CD4-positive, alpha-beta memory T cell (primary cell): Measurements from ENCODE around the gene ADGRL2. TPM values are rescaled to one million over a fixed set of nuclear protein-coding genes. Genes with fewer than 3 reads are reported as not detected.

Experiments used
- CTCF ChIA-PET: fragments of 350-600 bp; sonication (Branson Sonifier 250); formaldehyde crosslinking; loops from one replicate; lab custom pipeline; 2021; ENCODE audit warnings: inconsistent platforms; ENCODE audit not compliant: partially characterized antibody; lab: Charles Lee
- POLR2A ChIA-PET: fragments of 350-600 bp; sonication (Branson Sonifier 250); formaldehyde crosslinking; loops from one replicate; lab custom pipeline; 2021; ENCODE audit not compliant: partially characterized antibody; lab: Charles Lee
- DNase-seq, 5 donors: peaks; one replicate each; pipeline versions ENCODE4 v3.0.0 to v3.0.0-alpha.2; 2020 to 2022; ENCODE audit warnings: mixed read lengths in 1 of 5
- H3K27ac ChIP-seq: one replicate; pipeline ENCODE4 v1.7.0; 2013; ENCODE audit warnings: low read depth, low read length
- H3K27me3 ChIP-seq: 2 replicates; pipeline ENCODE4 v1.7.0; 2013; ENCODE audit warnings: mild to moderate bottlenecking, low read length, moderate library complexity; ENCODE audit not compliant: insufficient read depth
- H3K36me3 ChIP-seq: 2 replicates; pipeline ENCODE4 v1.7.0; 2013; ENCODE audit warnings: mild to moderate bottlenecking, low read length, moderate library complexity; ENCODE audit not compliant: insufficient read depth
- H3K4me1 ChIP-seq: 2 replicates; pipeline ENCODE4 v1.7.0; 2013; ENCODE audit warnings: mild to moderate bottlenecking, low read length, moderate library complexity; ENCODE audit not compliant: insufficient read depth
- H3K4me3 ChIP-seq, 2 donors: one replicate each; pipeline ENCODE4 v1.7.0; 2013; ENCODE audit warnings: low read length in 2 of 2, mild to moderate bottlenecking in 1 of 2
- H3K9me3 ChIP-seq, 2 donors: one replicate each; pipeline ENCODE4 v1.7.0; 2013; ENCODE audit warnings: low read length in 2 of 2, control low read depth in 1 of 2; ENCODE audit not compliant: control insufficient read depth in 1 of 2
- H3K27ac Mint-ChIP-seq, 7 donors: one replicate each; pipeline ENCODE4 v1.8.0; 2020 to 2021; ENCODE audit warnings: mixed read lengths in 7 of 7, mild to moderate bottlenecking in 6 of 7, inconsistent platforms in 3 of 7, moderate library complexity in 3 of 7
- H3K27me3 Mint-ChIP-seq, 2 donors: one replicate each; pipeline ENCODE4 v1.8.0; 2020 to 2021; ENCODE audit warnings: mixed read lengths in 2 of 2
- H3K36me3 Mint-ChIP-seq, 2 donors: one replicate each; pipeline ENCODE4 v1.8.0; 2020 to 2021; ENCODE audit warnings: mixed read lengths in 2 of 2, inconsistent platforms in 1 of 2, mild to moderate bottlenecking in 1 of 2
- H3K4me1 Mint-ChIP-seq, 4 donors: one replicate each; pipeline ENCODE4 v1.8.0; 2020 to 2021; ENCODE audit warnings: mixed read lengths in 4 of 4, mild to moderate bottlenecking in 1 of 4
- H3K4me3 Mint-ChIP-seq, 8 donors: one replicate each; pipeline ENCODE4 v1.8.0; 2020 to 2021; ENCODE audit warnings: mixed read lengths in 8 of 8, mild to moderate bottlenecking in 7 of 8, moderate library complexity in 6 of 8, inconsistent platforms in 3 of 8
- H3K9me3 Mint-ChIP-seq, 8 donors: one replicate each; pipeline ENCODE4 v1.8.0; 2020 to 2021; ENCODE audit warnings: mixed read lengths in 8 of 8, mild to moderate bottlenecking in 5 of 8, inconsistent platforms in 3 of 8, moderate library complexity in 1 of 8
- intact Hi-C: fragments of 100-400 bp; cut with micrococcal nuclease; formaldehyde crosslinking; loops from one replicate; pipeline ENCODE4 v1.15.1; 2023
- polyA plus RNA-seq, 2 donors: library from polyadenylated mRNA; unstranded; fragments of 300-500 nt; fragmentation: Illumina TruSeq; gene quantifications; one replicate each; pipeline ENCODE4 v1.2.3, GENCODE V29; 2021
- total RNA-seq, 2 experiments: library from RNA; stranded (reverse); gene quantifications; one replicate each; pipeline ENCODE4 v1.2.3, GENCODE V29; 2021

Gene ADGRL2
- total and polyA plus RNA-seq, 4 experiments from 2014 or later = not detected

DNA sequence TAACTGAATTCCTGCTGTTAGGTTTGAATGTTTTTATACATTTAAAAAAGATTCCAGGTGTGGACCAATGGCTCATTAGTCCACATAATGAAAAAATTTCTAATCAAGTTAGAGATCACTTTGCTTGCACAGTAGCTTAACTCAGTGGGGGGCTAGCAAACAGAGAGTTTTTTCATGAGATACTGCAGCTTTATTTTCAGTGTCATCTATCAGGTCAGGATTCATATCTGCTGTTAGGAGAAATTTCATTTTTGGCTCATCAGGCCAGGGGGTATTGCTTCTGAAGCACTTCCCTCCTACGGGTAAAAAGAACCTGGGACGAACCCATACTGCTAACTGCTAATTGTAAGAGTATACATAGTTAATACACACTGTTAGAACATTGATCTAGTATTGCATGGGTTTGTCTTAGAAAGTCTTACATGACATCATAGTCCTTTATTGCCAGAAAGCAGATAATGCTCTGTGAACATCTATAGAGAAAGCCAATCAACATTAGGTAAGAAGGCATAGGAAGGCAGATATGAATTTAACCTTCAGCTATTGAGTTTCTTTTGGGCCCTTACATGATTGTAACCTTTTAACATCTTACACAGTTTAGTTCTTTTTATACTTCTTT is 38.0 kb downstream of the ADGRL2 start:
- ChIA-PET CTCF (no interaction called here), POLR2A (no interaction called here)
- Mint-ChIP-seq H3K9me3 (peaks cover 0 to 10% (median 3%) of the 10 kb centered on the region in 8 donors), H3K36me3 (no peaks in the 10 kb centered on the region), H3K4me1 (peaks cover 0 to 1% (median 0%) of the 10 kb centered on the region in 4 donors), H3K27ac (no peak overlapping the region), H3K27me3 (no peaks in the 10 kb centered on the region), H3K4me3 (no peak overlapping the region)
- Histone ChIP-seq H3K36me3 (no peaks in the 10 kb centered on the region), H3K27me3 (no peaks in the 10 kb centered on the region), H3K4me1 (no peaks in the 10 kb centered on the region), H3K27ac (no peak overlapping the region), H3K4me3 (no peak overlapping the region), H3K9me3 (no peaks in the 10 kb centered on the region)
- no peak for DNase-seq
- intact Hi-C loops = no loop called here

DNA sequence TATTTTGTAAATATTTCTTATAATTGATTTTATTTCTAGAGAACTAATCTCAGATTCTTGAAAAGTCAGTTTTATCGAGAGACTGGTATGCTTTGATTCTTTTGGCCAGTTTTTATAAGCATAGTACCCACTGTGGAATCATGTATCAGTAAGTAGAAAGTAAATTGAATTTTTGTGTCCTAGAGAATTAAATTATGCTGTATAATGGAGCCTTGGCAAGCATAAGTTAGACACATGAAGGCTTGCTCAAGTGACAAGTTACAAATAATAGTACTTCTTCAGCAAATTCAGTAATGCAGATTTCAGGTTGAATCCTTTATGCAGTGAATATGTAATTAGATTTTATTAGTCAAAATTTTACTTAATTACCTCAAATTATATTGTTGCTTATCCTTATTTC is 40.1 kb downstream of the ADGRL2 start:
- Histone ChIP-seq H3K27me3 (no peaks in the 10 kb centered on the region), H3K9me3 (no peaks in the 10 kb centered on the region), H3K27ac (no peak overlapping the region), H3K4me1 (no peaks in the 10 kb centered on the region), H3K36me3 (no peaks in the 10 kb centered on the region), H3K4me3 (no peak overlapping the region)
- POLR2A ChIA-PET = no interaction called here
- CTCF ChIA-PET = no interaction called here
- peaks cover 0 to 1% (median 0%) of the 10 kb centered on the region in 4 donors for H3K4me1 Mint-ChIP-seq
- no peak for DNase-seq
- no peaks in the 10 kb centered on the region for H3K27me3 Mint-ChIP-seq
- intact Hi-C loops = no loop called here
- no peaks in the 10 kb centered on the region for H3K36me3 Mint-ChIP-seq
- no peak overlapping the region for H3K4me3 Mint-ChIP-seq
- H3K9me3 Mint-ChIP-seq = peaks cover 0 to 10% (median 3%) of the 10 kb centered on the region in 8 donors
- H3K27ac Mint-ChIP-seq = no peak overlapping the region

DNA sequence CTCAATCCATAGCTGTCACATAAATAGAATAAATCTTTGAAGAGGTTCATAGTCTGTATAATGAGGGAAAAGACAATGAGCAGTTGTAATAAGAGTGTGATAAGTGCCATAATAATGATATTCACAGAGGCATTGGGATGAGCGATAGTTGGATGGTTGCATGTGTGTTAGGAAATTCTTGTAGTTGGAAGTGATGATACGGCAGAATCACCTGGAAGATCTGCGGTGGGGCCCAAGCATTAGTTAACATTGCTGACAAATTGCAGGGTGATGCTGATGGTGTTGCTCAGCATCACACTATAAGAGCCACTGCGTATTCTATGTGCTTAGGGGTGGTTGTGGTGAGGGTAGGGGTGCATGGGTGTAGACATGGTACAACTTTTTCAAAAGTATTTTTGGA is 41.1 kb downstream of the ADGRL2 start:
- H3K9me3 ChIP-seq = no peaks in the 10 kb centered on the region
- H3K4me3 Mint-ChIP-seq = no peak overlapping the region
- CTCF ChIA-PET = no interaction called here
- peaks cover 0 to 1% (median 0%) of the 10 kb centered on the region in 4 donors for H3K4me1 Mint-ChIP-seq
- no peaks in the 10 kb centered on the region for H3K27me3 ChIP-seq
- H3K27ac ChIP-seq = no peak overlapping the region
- no peaks in the 10 kb centered on the region for H3K27me3 Mint-ChIP-seq
- H3K9me3 Mint-ChIP-seq = peaks cover 0 to 10% (median 3%) of the 10 kb centered on the region in 8 donors
- H3K27ac Mint-ChIP-seq = no peak overlapping the region
- no peak for DNase-seq
- no peaks in the 10 kb centered on the region for H3K36me3 ChIP-seq
- POLR2A ChIA-PET = no interaction called here
- H3K4me1 ChIP-seq = no peaks in the 10 kb centered on the region
- no peak overlapping the region for H3K4me3 ChIP-seq
- intact Hi-C loops = no loop called here
- H3K36me3 Mint-ChIP-seq = no peaks in the 10 kb centered on the region

DNA sequence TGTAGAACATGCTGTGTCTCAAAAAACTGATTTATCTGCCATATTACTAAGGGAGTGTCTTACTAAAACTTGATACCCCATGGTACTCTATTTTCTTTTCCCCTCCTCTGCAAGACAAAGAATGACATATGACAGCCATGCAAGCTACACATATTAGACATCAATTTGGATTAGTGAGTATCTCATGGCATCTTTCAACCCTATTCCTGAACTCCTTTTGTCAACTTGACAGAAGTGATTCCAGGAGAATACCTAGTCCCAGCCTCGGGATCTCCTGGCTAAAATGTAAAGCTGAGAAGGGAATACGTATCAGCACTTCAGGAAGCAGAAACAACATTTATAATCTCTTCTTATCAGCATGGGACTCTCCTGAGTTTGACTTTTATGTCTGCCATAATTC is 43.7 kb downstream of the ADGRL2 start:
- H3K27me3 ChIP-seq = no peaks in the 10 kb centered on the region
- Mint-ChIP-seq H3K4me1 (peaks cover 0 to 1% (median 0%) of the 10 kb centered on the region in 4 donors), H3K27me3 (no peaks in the 10 kb centered on the region), H3K36me3 (no peaks in the 10 kb centered on the region), H3K9me3 (peaks cover 0 to 8% (median 3%) of the 10 kb centered on the region in 8 donors), H3K27ac (no peak overlapping the region), H3K4me3 (no peak overlapping the region)
- H3K4me1 ChIP-seq = no peaks in the 10 kb centered on the region
- H3K36me3 ChIP-seq = no peaks in the 10 kb centered on the region
- no peak for DNase-seq
- CTCF ChIA-PET = no interaction called here
- no peak overlapping the region for H3K4me3 ChIP-seq
- no peak overlapping the region for H3K27ac ChIP-seq
- no peaks in the 10 kb centered on the region for H3K9me3 ChIP-seq
- intact Hi-C loops = no loop called here
- POLR2A ChIA-PET = no interaction called here

DNA sequence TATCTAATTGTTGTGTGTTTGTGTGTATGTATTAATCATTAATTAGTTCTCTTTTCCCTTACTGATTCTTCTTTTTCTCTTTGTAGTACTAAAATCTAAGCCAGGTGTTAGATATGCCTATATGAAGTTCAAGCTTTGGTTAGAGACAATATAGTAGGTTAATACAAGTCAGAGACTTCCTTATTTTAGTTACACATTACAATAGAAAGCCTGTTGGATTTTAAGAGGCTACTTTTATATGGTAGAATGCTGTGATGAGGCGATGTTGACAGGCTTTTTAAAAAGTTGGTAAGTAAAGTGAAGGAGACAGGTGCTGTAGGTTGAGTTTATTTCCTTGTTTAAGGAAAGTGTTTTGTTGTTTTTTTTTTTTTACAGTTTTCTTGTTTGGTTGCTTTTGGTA is 45.9 kb downstream of the ADGRL2 start:
- Histone ChIP-seq H3K4me3 (no peak overlapping the region), H3K27me3 (no peaks in the 10 kb centered on the region), H3K9me3 (no peaks in the 10 kb centered on the region), H3K4me1 (no peaks in the 10 kb centered on the region), H3K36me3 (no peaks in the 10 kb centered on the region), H3K27ac (no peak overlapping the region)
- H3K27ac Mint-ChIP-seq = no peak overlapping the region
- intact Hi-C loops = no loop called here
- peaks cover 0 to 7% (median 2%) of the 10 kb centered on the region in 8 donors for H3K9me3 Mint-ChIP-seq
- ChIA-PET POLR2A (no interaction called here), CTCF (no interaction called here)
- H3K4me3 Mint-ChIP-seq = no peak overlapping the region
- DNase-seq = no peak
- no peaks in the 10 kb centered on the region for H3K27me3 Mint-ChIP-seq
- no peaks in the 10 kb centered on the region for H3K36me3 Mint-ChIP-seq
- no peaks in the 10 kb centered on the region for H3K4me1 Mint-ChIP-seq

DNA sequence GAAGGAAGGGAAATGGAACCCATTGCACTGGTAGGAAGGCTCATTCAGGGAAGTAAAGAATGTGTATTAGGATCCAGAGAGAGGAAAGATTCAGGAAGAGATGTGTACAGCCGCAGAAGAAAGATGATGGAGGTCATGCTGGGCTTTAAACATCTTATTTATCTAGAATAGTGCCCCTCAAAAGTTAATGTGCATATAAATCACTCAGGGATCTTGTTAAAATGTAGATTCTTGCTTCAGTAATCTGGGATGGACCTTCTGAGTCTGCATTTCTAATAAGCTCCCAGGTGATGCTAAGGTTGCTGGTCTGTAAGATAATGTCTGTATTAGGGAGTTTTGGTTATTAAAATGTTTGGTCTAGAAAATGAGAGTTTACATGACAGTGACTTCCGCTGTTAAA is 46.3 kb downstream of the ADGRL2 start:
- no peak overlapping the region for H3K4me3 Mint-ChIP-seq
- POLR2A ChIA-PET = no interaction called here
- no peaks in the 10 kb centered on the region for H3K36me3 Mint-ChIP-seq
- H3K4me1 Mint-ChIP-seq = no peaks in the 10 kb centered on the region
- Histone ChIP-seq H3K4me3 (no peak overlapping the region), H3K27ac (no peak overlapping the region), H3K27me3 (no peaks in the 10 kb centered on the region), H3K36me3 (no peaks in the 10 kb centered on the region), H3K9me3 (no peaks in the 10 kb centered on the region), H3K4me1 (no peaks in the 10 kb centered on the region)
- H3K27me3 Mint-ChIP-seq = no peaks in the 10 kb centered on the region
- no peak overlapping the region for H3K27ac Mint-ChIP-seq
- intact Hi-C loops = no loop called here
- peaks cover 0 to 5% (median 0%) of the 10 kb centered on the region in 8 donors for H3K9me3 Mint-ChIP-seq
- DNase-seq = no peak
- CTCF ChIA-PET = no interaction called here

DNA sequence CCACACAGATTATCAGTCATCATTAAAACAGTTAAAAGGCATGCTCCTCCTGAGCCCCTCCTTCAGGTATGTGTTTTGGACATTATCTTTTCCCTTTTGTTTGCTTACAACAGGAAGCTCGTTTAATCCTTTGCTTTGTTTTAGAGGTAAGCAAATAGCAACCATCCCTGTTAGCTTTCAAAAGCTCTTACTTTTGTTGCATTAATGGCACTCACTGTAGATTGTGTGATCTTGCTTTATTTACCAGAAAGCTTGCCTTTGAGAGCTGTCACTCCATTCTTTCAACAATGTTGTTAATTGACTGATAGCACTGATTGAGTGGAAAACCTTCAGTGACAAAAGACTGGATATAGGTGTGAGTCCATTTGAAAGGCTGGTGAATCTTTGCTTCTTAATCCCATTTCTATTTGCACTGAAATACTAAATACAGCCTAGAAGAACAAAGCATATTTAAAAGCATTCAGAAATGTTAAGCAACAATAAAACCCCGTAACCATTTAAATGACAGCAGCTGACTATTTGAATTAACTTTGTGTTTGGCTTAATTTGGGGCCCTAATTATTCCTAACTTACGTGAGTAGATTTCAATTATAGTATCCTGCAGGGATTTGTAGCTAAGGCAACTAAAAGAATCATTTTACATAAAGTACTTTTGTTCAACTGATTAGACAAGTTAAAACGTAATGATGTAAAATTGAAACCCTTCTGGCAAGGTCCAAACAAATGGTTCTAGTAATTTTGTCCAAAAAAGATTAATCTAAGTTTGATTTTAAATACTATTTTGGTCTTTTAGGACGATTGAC is 48.3 kb downstream of the ADGRL2 start:
- H3K4me3 ChIP-seq = no peak overlapping the region
- H3K9me3 ChIP-seq = no peaks in the 10 kb centered on the region
- intact Hi-C loops = no loop called here
- CTCF ChIA-PET = no interaction called here
- DNase-seq = no peak
- no peaks in the 10 kb centered on the region for H3K36me3 ChIP-seq
- no peaks in the 10 kb centered on the region for H3K4me1 ChIP-seq
- Mint-ChIP-seq H3K9me3 (peaks cover 0 to 5% (median 0%) of the 10 kb centered on the region in 8 donors), H3K4me1 (no peaks in the 10 kb centered on the region), H3K27ac (no peak overlapping the region), H3K27me3 (no peaks in the 10 kb centered on the region), H3K36me3 (no peaks in the 10 kb centered on the region), H3K4me3 (no peak overlapping the region)
- no peak overlapping the region for H3K27ac ChIP-seq
- POLR2A ChIA-PET = no interaction called here
- H3K27me3 ChIP-seq = no peaks in the 10 kb centered on the region
